K562 (cell line): ENCODE measurements around the gene BTAF1. TPM values are rescaled to one million over a fixed set of nuclear protein-coding genes. Genes with fewer than 3 reads are reported as not detected.
A peak's percentile ranks its signal among the peaks of the same experiment; 100 is the strongest.

Experiments
- ATAC-seq: fragments of 200-7000 bp; cut with Tn5 transposase; 3 replicates; pipeline ENCODE4 v1.9.1; 2020; ENCODE audit warnings: moderate library complexity
- BruUV-seq: library from RNA; stranded (reverse); fragments of 400-500 nt; replicated peaks from 2 replicates; lab custom pipeline; 2021; lab: Mats Ljungman, UMichigan
- CTCF ChIA-PET: fragments of 300-600 bp; formaldehyde crosslinking; extraction: SDS; loops from one replicate; lab custom pipeline; 2021; ENCODE audit warnings: low intra/inter-chr PET ratio; lab: Yijun Ruan, JAX
- POLR2A ChIA-PET: fragments of 300-600, 350-650 bp; sonication (Branson Sonifier 250); formaldehyde crosslinking; extraction: SDS; loops from one replicate; lab custom pipeline; 2021; ENCODE audit warnings: antibody characterized with exemption, inconsistent platforms; lab: Yijun Ruan, JAX
- DNase-seq, 4 experiments: peaks; one replicate each; pipeline versions ENCODE4 v3.0.0 to v3.0.0-alpha.2; 2011 to 2018; ENCODE audit warnings: low spot score in 3 of 4, mixed read lengths in 3 of 4; ENCODE audit errors: extremely low read depth in 1 of 4
- FAIRE-seq: peaks from 2 replicates; lab custom pipeline; 2011; peaks lifted over from hg19 to GRCh38; lab: Jason Lieb, UNC
- H2AFZ ChIP-seq: 2 replicates; pipeline ENCODE4 v1.6.0; 2011; ENCODE audit warnings: low read depth, low read length, control low read depth, inconsistent platforms
- H3K27ac ChIP-seq: fragments of 200-600 bp; 3 replicates; pipeline ENCODE4 v1.8.0; 2011; ENCODE audit warnings: low read depth, mild to moderate bottlenecking, control low read depth, inconsistent platforms, low read length, moderate library complexity, mixed read lengths; ENCODE audit errors: extremely low read depth
- H3K27me3 ChIP-seq, 2 experiments: fragments of 300-600 bp in 1 of 2; 2 replicates in 1 of 2; 3 replicates in 1 of 2; pipeline versions ENCODE4 v1.6.0 to v1.8.0; 2011; ENCODE audit warnings: inconsistent platforms in 2 of 2, low read length in 2 of 2, mild to moderate bottlenecking in 1 of 2, mixed read lengths in 1 of 2, moderate library complexity in 1 of 2; ENCODE audit not compliant: control insufficient read depth in 2 of 2, insufficient read depth in 2 of 2
- H3K36me3 ChIP-seq: fragments of 300-600 bp; 3 replicates; pipeline ENCODE4 v1.8.0; 2011; ENCODE audit warnings: mild to moderate bottlenecking, low read length, inconsistent platforms; ENCODE audit not compliant: control insufficient read depth, insufficient read depth
- H3K4me1 ChIP-seq, 2 experiments: fragments of 200-600 bp in 1 of 2; replicated peaks in 1 of 2; 2 replicates in 1 of 2; 3 replicates in 1 of 2; pipeline versions ENCODE4 v1.5.1 to v1.8.0; 2011; ENCODE audit warnings: inconsistent platforms in 2 of 2, low read length in 2 of 2, mild to moderate bottlenecking in 1 of 2, mixed read lengths in 1 of 2, moderate library complexity in 1 of 2; ENCODE audit not compliant: control insufficient read depth in 2 of 2, insufficient read depth in 2 of 2
- H3K4me2 ChIP-seq: 2 replicates; pipeline ENCODE4 v1.6.1; 2011; ENCODE audit warnings: low read length, control low read depth, inconsistent platforms, mixed read lengths; ENCODE audit not compliant: insufficient read depth
- H3K4me3 ChIP-seq: fragments of 200-600 bp; sonication (generic), shearing (Covaris generic); 2 replicates; pipeline ENCODE4 v1.5.1; 2016; ENCODE audit warnings: control low read depth, inconsistent platforms
- H3K79me2 ChIP-seq: fragments of 200-600 bp; 3 replicates; pipeline ENCODE4 v1.8.0; 2011; ENCODE audit warnings: low read length, inconsistent platforms; ENCODE audit not compliant: control insufficient read depth, insufficient read depth
- H3K9ac ChIP-seq, 2 experiments: 2 replicates each; pipeline versions ENCODE4 v1.6.0 to v1.6.1; 2011; ENCODE audit warnings: low read depth in 2 of 2, low read length in 2 of 2, control low read depth in 1 of 2, inconsistent platforms in 1 of 2, mild to moderate bottlenecking in 1 of 2, mixed read lengths in 1 of 2; ENCODE audit not compliant: insufficient read depth in 1 of 2
- H3K9me1 ChIP-seq: one replicate; pipeline ENCODE4 v1.6.0; 2011; ENCODE audit warnings: inconsistent platforms, mild to moderate bottlenecking, low read length, moderate library complexity; ENCODE audit not compliant: control insufficient read depth, insufficient read depth
- H3K9me3 ChIP-seq: replicated peaks from 2 replicates; pipeline ENCODE4 v1.5.1; 2011; ENCODE audit warnings: low read depth, low read length, inconsistent platforms; ENCODE audit not compliant: control insufficient read depth, insufficient read depth
- H4K20me1 ChIP-seq: replicated peaks from 2 replicates; pipeline ENCODE4 v1.6.1; 2011; ENCODE audit warnings: low read length, inconsistent platforms, mixed read lengths; ENCODE audit not compliant: control insufficient read depth, insufficient read depth
- CBFA2T3 ChIP-seq: fragments of 450-650 bp; IDR thresholded peaks from 2 replicates; pipeline ENCODE4 v1.6.1; 2017
- CEBPG ChIP-seq, 3 experiments: fragments of 200-800 bp in 1 of 3; sonication (Bioruptor generic) in 1 of 3; sonication (generic) in 1 of 3; formaldehyde crosslinking in 1 of 3; IDR thresholded peaks in 2 of 3; conservative IDR thresholded peaks in 1 of 3; 2 replicates each; pipeline versions ENCODE4 v1.6.1 to v1.8.0; 2016 to 2022; ENCODE audit warnings: missing compliant biosample characterization in 2 of 3, missing genetic modification characterization in 2 of 3, mild to moderate bottlenecking in 1 of 3, missing genetic modification reagents in 1 of 3
- CTBP1 ChIP-seq: fragments of 450-650 bp; IDR thresholded peaks from 2 replicates; pipeline ENCODE4 v1.6.1; 2016; ENCODE audit warnings: borderline replicate concordance
- DNMT1 ChIP-seq: fragments of 450-650 bp; IDR thresholded peaks from 2 replicates; pipeline ENCODE4 v1.6.1; 2016; ENCODE audit warnings: antibody characterized with exemption, mild to moderate bottlenecking
- FOXA3 ChIP-seq, 2 experiments: fragments of 450-650 bp in 1 of 2; sonication (generic) in 1 of 2; formaldehyde crosslinking; IDR thresholded peaks in 1 of 2; conservative IDR thresholded peaks in 1 of 2; 2 replicates each; pipeline versions ENCODE4 v1.4.0 to v1.8.0; 2020 to 2022; ENCODE audit warnings: mild to moderate bottlenecking in 2 of 2, missing genetic modification reagents in 1 of 2
- FOXM1 ChIP-seq, 2 experiments: fragments of 450-650 bp in 1 of 2; sonication (generic) in 1 of 2; formaldehyde crosslinking in 1 of 2; IDR thresholded peaks; 2 replicates each; pipeline versions ENCODE4 v1.6.1 to v1.9.0; 2017 to 2022; ENCODE audit warnings: low read depth in 2 of 2, mild to moderate bottlenecking in 2 of 2, missing genetic modification reagents in 1 of 2, moderate library complexity in 1 of 2
- HDGF ChIP-seq: fragments of 450-650 bp; IDR thresholded peaks from 2 replicates; pipeline ENCODE4 v1.6.1; 2016
- MTA2 ChIP-seq: fragments of 450-650 bp; IDR thresholded peaks from 2 replicates; pipeline ENCODE4 v1.6.1; 2016; ENCODE audit warnings: low read depth
- NCOR1 ChIP-seq: fragments of 450-650 bp; IDR thresholded peaks from 2 replicates; pipeline ENCODE4 v1.6.1; 2016; ENCODE audit warnings: mild to moderate bottlenecking, moderate library complexity
- NFE2L1 ChIP-seq: fragments of 450-650 bp; IDR thresholded peaks from 2 replicates; pipeline ENCODE4 v1.6.1; 2016; ENCODE audit warnings: missing genetic modification characterization, low read depth, mild to moderate bottlenecking, missing compliant biosample characterization, moderate library complexity, borderline replicate concordance
- POLR2G ChIP-seq: fragments of 200-400 bp; formaldehyde crosslinking; IDR thresholded peaks from 2 replicates; pipeline ENCODE4 v1.6.1; 2017; ENCODE audit warnings: low read depth, mild to moderate bottlenecking, antibody characterized with exemption, low read length, moderate library complexity
- RFX5 ChIP-seq: IDR thresholded peaks from 2 replicates; pipeline ENCODE4 v1.6.1; 2011; ENCODE audit warnings: low read depth, mild to moderate bottlenecking, improper control_type of control experiment, low read length
- SIN3A ChIP-seq, 2 experiments: fragments of 150-350 bp in 1 of 2; IDR thresholded peaks; 2 replicates each; pipeline ENCODE4 v1.6.1; 2011 to 2016; ENCODE audit warnings: borderline replicate concordance in 2 of 2, low read depth in 2 of 2, low read length in 2 of 2, mild to moderate bottlenecking in 2 of 2, moderate library complexity in 2 of 2; ENCODE audit not compliant: control insufficient read depth in 1 of 2
- SOX6 ChIP-seq: fragments of 450-650 bp; IDR thresholded peaks from 2 replicates; pipeline ENCODE4 v1.6.1; 2014; ENCODE audit warnings: mild to moderate bottlenecking
- TRIM24 ChIP-seq, 2 experiments: fragments of 450-650 bp; IDR thresholded peaks; 2 replicates each; pipeline ENCODE4 v1.6.1; 2016
- XRCC5 ChIP-seq: fragments of 200-400 bp; formaldehyde crosslinking; IDR thresholded peaks from 2 replicates; pipeline ENCODE4 v1.6.1; 2017; ENCODE audit warnings: low read depth, mild to moderate bottlenecking, low read length
- ZNF384 ChIP-seq: IDR thresholded peaks from 2 replicates; pipeline ENCODE4 v1.6.1; 2012; ENCODE audit warnings: low read depth, low read length, improper control_type of control experiment
- ZNF444 ChIP-seq: fragments of 250-450 bp; sonication (Bioruptor Pico); IDR thresholded peaks from 2 replicates; pipeline ENCODE4 v1.4.0; 2020; ENCODE audit warnings: mild to moderate bottlenecking, moderate library complexity
- ZNF507 ChIP-seq: conservative IDR thresholded peaks from 2 replicates; pipeline ENCODE4 v1.6.1; 2017; ENCODE audit warnings: missing genetic modification characterization, missing compliant biosample characterization
- ZNF644 ChIP-seq: fragments of 200-800 bp; sonication (Bioruptor generic); IDR thresholded peaks from 2 replicates; pipeline ENCODE4 v1.6.1; 2016; ENCODE audit warnings: low read depth, missing genetic modification characterization, missing compliant biosample characterization
- ZNF830 ChIP-seq: fragments of 250-450 bp; sonication (Bioruptor Pico); IDR thresholded peaks from 2 replicates; pipeline ENCODE4 v1.5.0; 2021; ENCODE audit warnings: mild to moderate bottlenecking
- WGBS: fragments of 100-300 bp; shearing (Covaris generic); methylation state at CpG from one replicate; pipeline ENCODE4 v1.1.6; 2016; ENCODE audit warnings: low coverage, mixed read lengths; ENCODE audit not compliant: insufficient coverage; ENCODE audit errors: missing lambda C conversion rate; 5-methylcytosine and 5-hydroxymethylcytosine counted together
- in situ Hi-C: fragments of 300-500 bp; cut with MboI; formaldehyde crosslinking; loops from 4 replicates; pipeline ENCODE4 v1.15.0; 2018; ENCODE audit warnings: inconsistent platforms, mixed read lengths
- intact Hi-C: fragments of 100-400 bp; cut with micrococcal nuclease; formaldehyde crosslinking; loops from 2 replicates; pipeline ENCODE4 v1.14.2; 2022
- polyA plus RNA-seq, 8 experiments: library from polyadenylated mRNA; depleted of rRNA in 4 of 8; stranded (reverse) in 5 of 8; unstranded in 3 of 8; fragments of >200 nt; fragmentation: Nextera tagmentation in 2 of 8; fragmentation: Illumina TruSeq in 1 of 8; extraction: Ambion mirVana in 2 of 8; extraction: Trizol in 1 of 8; gene quantifications; 2 replicates each; pipeline versions ENCODE4 v1.2.1 to v1.2.3, GENCODE V29; 2011 to 2014; ENCODE audit warnings: inconsistent platforms in 1 of 8, missing spikeins in 1 of 8
- total RNA-seq, 7 experiments: library from RNA; depleted of rRNA in 6 of 7; stranded (reverse); fragments of >200 nt in 6 of 7; fragmentation: Illumina TruSeq in 2 of 7; extraction: Trizol in 2 of 7; gene quantifications; 2 replicates each; pipeline versions ENCODE4 v1.2.1 to v1.2.3, GENCODE V29; 2011 to 2021; ENCODE audit warnings: low replicate concordance in 1 of 7
- TF ChIP-seq, protein P1 (sequence below): fragments of 450-650 bp; IDR thresholded peaks from 2 replicates; pipeline ENCODE4 v1.6.1; 2016; ENCODE audit warnings: mild to moderate bottlenecking

BTAF1 gene
- total and polyA plus RNA-seq, 9 of the 15 experiments (the other 6 are each of a cell fraction or from before 2014, with no cell fraction given) = 6.6 to 70.7 (median 30.5) TPM

DNA sequence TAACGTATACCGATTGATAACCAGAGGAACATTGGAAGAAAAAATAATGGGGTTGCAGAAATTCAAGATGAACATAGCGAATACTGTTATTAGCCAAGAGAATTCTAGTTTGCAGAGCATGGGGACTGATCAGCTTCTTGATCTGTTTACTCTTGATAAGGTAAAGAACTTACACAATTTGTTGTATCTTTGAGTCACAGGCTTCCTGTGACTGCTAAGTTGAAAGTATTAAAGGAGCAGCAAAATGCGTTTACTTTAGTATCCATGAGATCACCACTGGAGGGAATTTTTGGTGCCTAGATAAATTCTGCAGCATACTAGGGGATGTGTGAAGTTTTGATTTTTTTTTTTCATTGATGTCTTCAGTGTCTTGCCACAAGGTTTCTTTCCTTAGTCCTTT, 103.6 kb downstream of the BTAF1 start:
- no peaks in the 10 kb centered on the region for H3K9me3 ChIP-seq
- ChIA-PET CTCF (no interaction called here), POLR2A (no interaction called here)
- H3K4me1 ChIP-seq = peaks cover 0 to 12% of the 10 kb centered on the region in 2 experiments; a peak in 4 of 5 replicates
- no peak overlapping the region for H3K4me3 ChIP-seq
- H3K36me3 ChIP-seq = peaks cover 89% of the 10 kb centered on the region
- H3K9ac ChIP-seq = no peak overlapping the region
- intact Hi-C loops (no loop called here), in situ Hi-C loops (no loop called here)
- H2AFZ ChIP-seq = no peak overlapping the region
- H3K27ac ChIP-seq = no peak overlapping the region
- no peaks in the 10 kb centered on the region for H3K27me3 ChIP-seq
- H3K9me1 ChIP-seq = peaks cover 3% of the 10 kb centered on the region
- H3K79me2 ChIP-seq = no peaks in the 10 kb centered on the region
- DNase-seq = peak; percentile 14 to 49 (median 32)
- BruUV-seq = no TSS peak
- no peak overlapping the region for H3K4me2 ChIP-seq
- no peaks in the 10 kb centered on the region for H4K20me1 ChIP-seq
- WGBS = 30% methylated on average over 4 of the region's 4 CpGs
- peak; percentile 40 for FAIRE-seq
- peak; percentile 42; the same call in 2 of the 3 replicates for ATAC-seq
- TF ChIP-seq FOXA3 (CRISPR knock-in tag; conservative IDR thresholded peaks at IDR 0.05 in 1 of 2, IDR thresholded peaks at IDR 0.05 in 1 of 2) = no peak
- TF ChIP-seq FOXM1 (IDR thresholded peaks at IDR 0.05; ENCODE audit: low read depth) = peak; percentile 34; the same call in 1 of the 2 replicates
- TF ChIP-seq FOXM1 (CRISPR knock-in tag; IDR thresholded peaks at IDR 0.05; ENCODE audit: low read depth) = no peak
- 0 out of 2 replicates have a peak, but pooled peaks have one; percentile 29 for TF ChIP-seq MTA2
- TF ChIP-seq ZNF384 = no peak
- TF ChIP-seq XRCC5 = no peak
- TF ChIP-seq NCOR1 = peak; percentile 46; the same call in 1 of the 2 replicates
- no peak for TF ChIP-seq CEBPG (CRISPR knock-in tag; IDR thresholded peaks at IDR 0.05)
- peak in 1 of 2 experiments; percentile 66; a peak in 2 of 4 replicates for TF ChIP-seq CEBPG (tag; conservative IDR thresholded peaks at IDR 0.05 in 1 of 2, IDR thresholded peaks at IDR 0.05 in 1 of 2)
- no peak for TF ChIP-seq NFE2L1 (tag)
- TF ChIP-seq ZNF444 (CRISPR knock-in tag) = no peak
- TF ChIP-seq DNMT1 = no peak
- TF ChIP-seq, protein P1, sequence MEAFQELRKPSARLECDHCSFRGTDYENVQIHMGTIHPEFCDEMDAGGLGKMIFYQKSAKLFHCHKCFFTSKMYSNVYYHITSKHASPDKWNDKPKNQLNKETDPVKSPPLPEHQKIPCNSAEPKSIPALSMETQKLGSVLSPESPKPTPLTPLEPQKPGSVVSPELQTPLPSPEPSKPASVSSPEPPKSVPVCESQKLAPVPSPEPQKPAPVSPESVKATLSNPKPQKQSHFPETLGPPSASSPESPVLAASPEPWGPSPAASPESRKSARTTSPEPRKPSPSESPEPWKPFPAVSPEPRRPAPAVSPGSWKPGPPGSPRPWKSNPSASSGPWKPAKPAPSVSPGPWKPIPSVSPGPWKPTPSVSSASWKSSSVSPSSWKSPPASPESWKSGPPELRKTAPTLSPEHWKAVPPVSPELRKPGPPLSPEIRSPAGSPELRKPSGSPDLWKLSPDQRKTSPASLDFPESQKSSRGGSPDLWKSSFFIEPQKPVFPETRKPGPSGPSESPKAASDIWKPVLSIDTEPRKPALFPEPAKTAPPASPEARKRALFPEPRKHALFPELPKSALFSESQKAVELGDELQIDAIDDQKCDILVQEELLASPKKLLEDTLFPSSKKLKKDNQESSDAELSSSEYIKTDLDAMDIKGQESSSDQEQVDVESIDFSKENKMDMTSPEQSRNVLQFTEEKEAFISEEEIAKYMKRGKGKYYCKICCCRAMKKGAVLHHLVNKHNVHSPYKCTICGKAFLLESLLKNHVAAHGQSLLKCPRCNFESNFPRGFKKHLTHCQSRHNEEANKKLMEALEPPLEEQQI = no peak
- TF ChIP-seq SOX6 = 0 out of 2 replicates have a peak, but pooled peaks have one; percentile 31
- no peak for TF ChIP-seq RFX5
- TF ChIP-seq SIN3A (IDR thresholded peaks at IDR 0.05; ENCODE audit: borderline replicate concordance in 2 of 2, control insufficient read depth in 1 of 2, low read depth in 2 of 2, low read length in 2 of 2) = no peak
- TF ChIP-seq ZNF644 (tag) = no peak
- no peak for TF ChIP-seq POLR2G
- no peak for TF ChIP-seq CTBP1
- no peak for TF ChIP-seq ZNF507 (tag)
- no peak for TF ChIP-seq HDGF
- 0 out of 4 replicates have a peak, but pooled peaks of 1 of the 2 experiments have one; percentile 12 for TF ChIP-seq TRIM24 (IDR thresholded peaks at IDR 0.05)
- TF ChIP-seq CBFA2T3 = peak; percentile 66; the same call in 1 of the 2 replicates
- TF ChIP-seq ZNF830 (CRISPR knock-in tag) = no peak
